SK-N-SH treated with all-trans-retinoic acid at 6 μM for 48 hours (cell line): ENCODE results near the gene FAM209B.

Experiments
- ATAC-seq: fragments of 200-7000 bp; cut with Tn5 transposase; 3 replicates; pipeline ENCODE4 v1.9.1; 2020; ENCODE audit warnings: mild to moderate bottlenecking, moderate library complexity
- ARNTL ChIP-seq: fragments of 450-650 bp; formaldehyde crosslinking; IDR thresholded peaks from 2 replicates; pipeline ENCODE4 v1.5.0; 2020; ENCODE audit warnings: low read depth, mild to moderate bottlenecking, moderate library complexity, borderline replicate concordance
- CREB5 ChIP-seq: fragments of 250-450 bp; sonication (Bioruptor Pico); IDR thresholded peaks from 2 replicates; pipeline ENCODE4 v1.5.1; 2020; ENCODE audit warnings: low read depth, mild to moderate bottlenecking, moderate library complexity
- CSDC2 ChIP-seq: fragments of 250-450 bp; sonication (Bioruptor Pico); IDR thresholded peaks from 2 replicates; pipeline ENCODE4 v1.5.0; 2020; ENCODE audit warnings: mild to moderate bottlenecking, moderate library complexity
- CSRNP3 ChIP-seq: fragments of 250-450 bp; sonication (Bioruptor Pico); IDR thresholded peaks from 2 replicates; pipeline ENCODE4 v1.5.1; 2021; ENCODE audit warnings: mild to moderate bottlenecking, moderate library complexity
- GLIS3 ChIP-seq: fragments of 250-450 bp; sonication (Bioruptor Pico); IDR thresholded peaks from 2 replicates; pipeline ENCODE4 v1.5.0; 2020; ENCODE audit warnings: mild to moderate bottlenecking, moderate library complexity
- ISL1 ChIP-seq: fragments of 250-450 bp; sonication (Bioruptor Pico); IDR thresholded peaks from 2 replicates; pipeline ENCODE4 v2.1.2; 2022; ENCODE audit warnings: mild to moderate bottlenecking, moderate library complexity
- OSR1 ChIP-seq: fragments of 250-450 bp; sonication (Bioruptor Pico); IDR thresholded peaks from 2 replicates; pipeline ENCODE4 v1.8.0; 2022; ENCODE audit warnings: moderate library complexity, mild to moderate bottlenecking, inconsistent platforms
- PATZ1 ChIP-seq: fragments of 250-450 bp; sonication (Bioruptor Pico); IDR thresholded peaks from 2 replicates; pipeline ENCODE4 v1.8.0; 2020; ENCODE audit warnings: mild to moderate bottlenecking, moderate library complexity, borderline replicate concordance
- POU6F1 ChIP-seq: fragments of 250-450 bp; sonication (Bioruptor Pico); IDR thresholded peaks from 2 replicates; pipeline ENCODE4 v1.8.0; 2021; ENCODE audit warnings: low read depth, mild to moderate bottlenecking, moderate library complexity, borderline replicate concordance
- RARB ChIP-seq: fragments of 250-450 bp; sonication (Bioruptor Pico); IDR thresholded peaks from 2 replicates; pipeline ENCODE4 v1.8.0; 2021; ENCODE audit warnings: mild to moderate bottlenecking, moderate library complexity
- SNAI2 ChIP-seq: fragments of 250-450 bp; sonication (Bioruptor Pico); IDR thresholded peaks from 2 replicates; pipeline ENCODE4 v1.5.0; 2020; ENCODE audit warnings: mild to moderate bottlenecking, moderate library complexity
- TCF4 ChIP-seq: fragments of 250-450 bp; sonication (Bioruptor Pico); IDR thresholded peaks from 2 replicates; pipeline ENCODE4 v1.8.0; 2021; ENCODE audit warnings: mild to moderate bottlenecking, moderate library complexity, borderline replicate concordance
- TSHZ2 ChIP-seq: fragments of 250-450 bp; sonication (Bioruptor Pico); IDR thresholded peaks from 2 replicates; pipeline ENCODE4 v1.5.0; 2020; ENCODE audit warnings: mild to moderate bottlenecking, moderate library complexity
- ZC3H10 ChIP-seq: fragments of 250-450 bp; sonication (Bioruptor Pico); IDR thresholded peaks from 2 replicates; pipeline ENCODE4 v1.5.1; 2021; ENCODE audit warnings: mild to moderate bottlenecking, moderate library complexity
- ZFP3 ChIP-seq: fragments of 250-450 bp; sonication (Bioruptor Pico); IDR thresholded peaks from 2 replicates; pipeline ENCODE4 v1.5.0; 2020; ENCODE audit warnings: mild to moderate bottlenecking, moderate library complexity
- ZFP30 ChIP-seq: fragments of 450-650 bp; formaldehyde crosslinking; IDR thresholded peaks from 2 replicates; pipeline ENCODE4 v1.5.0; 2022; ENCODE audit warnings: mild to moderate bottlenecking, moderate library complexity
- ZNF8 ChIP-seq: fragments of 450-650 bp; formaldehyde crosslinking; IDR thresholded peaks from 2 replicates; pipeline ENCODE4 v1.5.0; 2020; ENCODE audit warnings: mild to moderate bottlenecking, moderate library complexity

FAM209B gene

GRCh38 chr20:56513161-56514150 lies 19.6 kb upstream of the FAM209B start:
- no peak for TF ChIP-seq SNAI2 (CRISPR knock-in tag)
- no peak for ATAC-seq

GRCh38 chr20:56516631-56517030 lies 16.4 kb upstream of the FAM209B start:
- ATAC-seq, result no peak
- no peak for TF ChIP-seq ARNTL (CRISPR knock-in tag)
- no peak for TF ChIP-seq POU6F1 (CRISPR knock-in tag)
- no peak for TF ChIP-seq TSHZ2
- TF ChIP-seq OSR1, result no peak
- no peak for TF ChIP-seq ZC3H10 (CRISPR knock-in tag)
- TF ChIP-seq ZFP3 (CRISPR knock-in tag), result no peak
- TF ChIP-seq CSRNP3 (CRISPR knock-in tag), result no peak

- ATAC-seq, result no peak
- no peak for TF ChIP-seq ZFP30 (CRISPR knock-in tag)
- no peak for TF ChIP-seq ZNF8 (CRISPR knock-in tag)
- TF ChIP-seq CSDC2 (CRISPR knock-in tag), result no peak
- TF ChIP-seq TCF4 (CRISPR knock-in tag), result no peak
- TF ChIP-seq ISL1 (CRISPR knock-in tag), result no peak
- no peak for TF ChIP-seq RARB (CRISPR knock-in tag)
- no peak for TF ChIP-seq CREB5 (CRISPR knock-in tag)
- no peak for TF ChIP-seq CSRNP3 (CRISPR knock-in tag)
- TF ChIP-seq PATZ1, result no peak
- TF ChIP-seq SNAI2 (CRISPR knock-in tag), result no peak
- TF ChIP-seq GLIS3 (CRISPR knock-in tag), result no peak
Measured at GRCh38 chr20:56517211-56517610, 15.8 kb upstream of the FAM209B start.
